CD4-positive, alpha-beta T cell treated with Interferon gamma for 1 hour (primary cell): Measurements from ENCODE around the gene PLEKHH1.

Source experiments
- DNase-seq: peaks from one replicate; pipeline ENCODE4 v3.0.0-alpha.2; 2020

The PLEKHH1 gene

DNA sequence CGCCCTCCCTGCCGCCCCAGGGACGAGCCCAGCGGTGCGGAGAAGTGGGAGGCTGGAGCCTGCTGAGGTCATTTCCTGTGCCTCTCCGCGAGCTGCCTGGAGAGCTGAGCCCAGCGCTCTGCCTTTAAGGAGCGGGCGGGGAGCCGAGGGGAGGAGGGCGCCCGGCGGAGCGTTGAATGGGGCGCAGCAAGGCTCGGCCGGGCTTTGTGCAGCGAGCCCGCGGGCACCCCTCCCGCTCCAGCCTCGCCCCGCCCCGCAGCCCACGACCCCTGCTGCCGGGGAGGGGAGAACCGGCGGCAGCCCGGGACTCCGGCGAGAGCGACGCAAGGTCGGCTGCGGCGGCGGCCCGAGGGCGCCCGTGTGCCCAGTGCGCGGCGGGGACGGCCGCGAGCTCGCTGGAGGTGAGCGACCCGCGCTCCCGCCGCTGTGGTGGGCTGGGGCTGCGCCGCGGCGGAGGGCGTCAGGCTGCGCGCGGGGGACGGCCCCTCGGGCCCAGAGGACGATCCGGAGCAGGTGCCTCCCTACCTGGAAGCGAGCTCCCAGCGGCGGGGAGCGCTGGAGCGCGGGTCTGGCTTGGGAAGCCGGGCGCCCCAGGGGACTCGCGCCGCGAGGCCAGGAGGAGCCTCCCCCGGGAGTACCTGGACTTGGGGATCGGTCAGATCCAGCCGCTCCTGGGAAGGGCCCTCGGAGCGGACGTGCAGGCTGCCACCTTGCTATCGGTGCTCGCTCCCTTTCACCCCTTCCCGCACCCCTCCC is at the start of gene PLEKHH1:
Gene PLEKHH1, plus strand, starts transcription at position 293 of the 756 bp plus-strand sequence. CDS start 8,578 bp downstream, outside the sequence.
- peak; percentile 35 for DNase-seq

- DNase-seq, result no peak
These were observed 49.4 kb upstream of the PLEKHH1 start for GRCh38 chr14:67483579-67484285.

- no peak for DNase-seq
These were observed 47.5 kb upstream of the PLEKHH1 start for GRCh38 chr14:67485501-67486095.

DNA sequence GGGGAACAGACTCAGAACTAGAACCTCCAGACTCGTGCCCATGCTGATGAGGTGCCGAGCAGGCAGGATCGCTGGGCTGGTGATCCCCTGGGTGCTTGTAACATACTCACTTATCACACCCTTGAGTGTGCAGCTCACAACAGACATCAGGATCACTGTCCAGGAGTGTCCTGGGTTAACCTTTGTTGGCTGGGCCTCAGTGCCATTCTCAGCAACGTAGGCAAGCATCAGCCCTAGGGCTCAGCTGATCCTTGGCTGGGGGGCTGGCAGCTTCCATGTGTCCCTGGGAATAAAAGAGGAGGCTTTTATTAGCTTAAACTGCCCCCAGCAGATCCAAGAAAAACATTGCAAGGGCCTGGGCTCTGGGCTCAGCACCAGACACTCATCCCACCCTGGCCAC is 46.2 kb upstream of the PLEKHH1 start:
- DNase-seq, result no peak

GRCh38 chr14:67487332-67487731 is 45.8 kb upstream of the PLEKHH1 start:
- no peak for DNase-seq

DNA sequence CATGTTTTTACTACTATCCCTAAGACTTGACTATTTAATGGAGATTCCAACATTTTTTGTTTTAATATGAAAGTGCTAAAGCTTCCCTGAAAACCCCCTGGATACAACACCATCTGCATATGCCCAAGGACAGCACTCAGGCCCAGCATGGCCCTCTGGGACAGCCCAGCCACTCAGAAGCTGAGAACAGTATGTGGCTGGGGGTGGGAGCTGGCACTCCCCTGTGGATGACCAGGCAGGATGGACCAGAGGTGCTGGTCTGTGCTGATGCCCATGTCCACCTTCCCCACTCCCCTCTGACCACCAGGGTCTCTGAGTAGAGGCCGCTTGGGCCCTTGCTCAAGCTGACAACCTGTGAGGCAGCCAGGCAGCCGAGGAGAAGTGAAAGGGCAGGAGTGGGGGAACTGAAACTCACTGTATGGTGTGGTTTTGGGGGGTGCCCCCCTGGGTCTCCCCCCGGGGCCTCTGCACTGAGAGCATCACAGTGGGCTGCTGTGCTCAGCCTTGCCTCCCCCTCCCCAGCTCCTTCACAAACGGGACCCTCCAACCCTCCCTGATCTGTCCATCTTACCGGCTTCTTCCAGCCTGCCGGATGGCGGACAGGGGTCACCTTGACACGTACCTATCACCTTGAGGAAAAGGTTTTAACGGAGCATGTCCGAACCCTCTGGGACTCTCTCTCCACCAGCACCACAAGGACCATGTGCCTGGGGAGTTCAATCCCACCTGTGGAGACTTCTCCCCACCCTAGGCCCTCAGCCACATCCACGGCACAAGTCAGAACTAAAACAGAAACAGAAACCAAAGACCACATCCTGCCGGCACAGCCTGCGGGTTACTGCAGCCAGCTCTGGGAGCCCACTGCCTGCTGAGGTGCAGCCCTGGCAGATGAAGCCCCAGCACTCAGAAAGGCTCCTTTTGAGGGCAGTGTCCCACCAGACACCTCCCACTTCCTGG is 44.9 kb upstream of the PLEKHH1 start, which contains the start of gene TMEM229B:
Gene TMEM229B, minus strand, starts transcription at position 785 of the 957 bp plus-strand sequence. CDS start 14,798 bp downstream, outside the sequence.
- peak; percentile 77 for DNase-seq

- no peak for DNase-seq
These were observed 42.9 kb upstream of the PLEKHH1 start for GRCh38 chr14:67490196-67490595.

- DNase-seq, result no peak
These were observed 41.8 kb upstream of the PLEKHH1 start for GRCh38 chr14:67491285-67491684.

DNA sequence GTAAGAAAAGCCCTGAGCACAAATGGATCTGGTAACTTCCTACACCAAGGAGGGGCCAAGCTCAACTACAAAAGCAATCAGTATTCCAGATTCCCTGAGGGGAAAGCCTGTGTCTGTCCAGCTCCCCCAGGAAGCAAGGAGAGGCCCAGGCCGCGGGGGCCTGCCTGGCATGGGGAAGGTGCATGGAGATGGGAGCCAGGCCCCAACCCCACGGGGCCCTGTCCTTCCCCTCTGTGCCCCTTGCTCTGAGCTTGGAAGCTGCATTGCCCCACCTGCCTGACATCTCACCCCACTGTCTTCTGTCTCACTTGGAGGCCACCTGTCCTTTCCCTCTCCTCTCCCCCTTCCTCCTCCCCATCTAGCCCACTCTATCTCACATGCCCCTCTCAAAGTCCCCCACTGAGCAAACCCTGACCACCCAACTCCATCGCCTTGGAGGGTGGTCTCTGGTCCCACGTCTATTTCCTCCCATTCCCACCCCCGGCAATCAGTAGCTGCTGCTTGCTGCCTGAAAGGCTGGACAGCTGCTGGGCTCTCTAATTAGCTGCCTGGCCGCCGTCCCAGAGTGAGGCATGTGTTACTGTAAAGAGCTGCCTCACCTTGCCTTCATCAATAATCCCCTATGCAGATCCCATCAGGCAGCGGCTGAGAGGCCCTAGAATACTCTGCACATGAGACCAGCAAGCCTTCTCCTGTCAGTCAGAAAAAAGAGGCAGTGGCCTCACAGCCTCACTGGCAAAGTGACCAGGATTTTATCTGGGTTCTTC is 41.2 kb upstream of the PLEKHH1 start:
- no peak for DNase-seq

- DNase-seq, result no peak
These were observed 40.6 kb upstream of the PLEKHH1 start for GRCh38 chr14:67492538-67492937.

GRCh38 chr14:67493092-67493717 is 39.9 kb upstream of the PLEKHH1 start:
- DNase-seq, result no peak

DNA sequence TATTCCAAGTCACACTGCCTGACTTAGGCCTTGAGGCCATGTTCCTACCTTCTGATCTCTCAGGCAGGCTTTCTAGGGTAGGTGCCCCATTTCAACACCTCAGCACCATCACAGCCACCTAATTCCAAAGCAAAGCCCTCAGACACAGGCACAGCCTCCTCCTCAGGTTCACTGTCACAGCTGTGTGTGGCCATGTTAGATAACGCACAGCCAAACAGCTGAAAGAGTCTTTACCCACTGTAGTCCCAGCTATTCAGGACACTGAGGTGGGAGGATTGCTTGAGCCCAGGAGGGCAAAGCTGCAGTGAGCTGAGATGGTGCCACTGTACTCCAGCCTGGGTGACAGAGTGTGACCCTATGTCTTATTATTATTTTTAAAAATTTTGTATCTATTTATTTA is 37.3 kb upstream of the PLEKHH1 start:
- DNase-seq, result no peak

GRCh38 chr14:67497216-67497615 is 35.9 kb upstream of the PLEKHH1 start:
- no peak for DNase-seq

GRCh38 chr14:67497716-67498115 is 35.4 kb upstream of the PLEKHH1 start:
- DNase-seq, result no peak

- DNase-seq, result no peak
These were observed 32.1 kb upstream of the PLEKHH1 start for GRCh38 chr14:67500981-67501380.

GRCh38 chr14:67501670-67502069 is 31.4 kb upstream of the PLEKHH1 start:
- no peak for DNase-seq

GRCh38 chr14:67502867-67503266 is 30.2 kb upstream of the PLEKHH1 start:
- no peak for DNase-seq

DNA sequence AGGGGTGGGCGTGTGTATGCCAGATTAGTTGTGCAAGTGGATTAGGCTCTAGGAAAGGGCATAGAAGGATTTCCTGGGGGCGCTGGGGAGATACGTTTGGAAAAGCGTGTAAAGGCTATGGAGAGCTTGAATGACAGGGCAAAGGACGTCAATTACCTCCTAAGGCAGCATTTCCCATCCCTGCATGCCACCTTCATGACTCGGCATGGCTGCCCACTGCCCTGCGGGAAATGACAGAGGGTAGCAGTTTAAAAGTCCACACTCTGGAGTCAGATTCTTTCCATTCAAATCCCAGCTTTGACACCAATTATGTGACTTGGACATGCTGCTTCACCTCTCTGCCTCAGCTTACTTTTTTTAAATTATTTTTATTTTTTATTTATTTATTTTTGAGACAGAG is 29.8 kb upstream of the PLEKHH1 start:
- no peak for DNase-seq

GRCh38 chr14:67505254-67505653 is 27.8 kb upstream of the PLEKHH1 start:
- DNase-seq, result no peak

DNA sequence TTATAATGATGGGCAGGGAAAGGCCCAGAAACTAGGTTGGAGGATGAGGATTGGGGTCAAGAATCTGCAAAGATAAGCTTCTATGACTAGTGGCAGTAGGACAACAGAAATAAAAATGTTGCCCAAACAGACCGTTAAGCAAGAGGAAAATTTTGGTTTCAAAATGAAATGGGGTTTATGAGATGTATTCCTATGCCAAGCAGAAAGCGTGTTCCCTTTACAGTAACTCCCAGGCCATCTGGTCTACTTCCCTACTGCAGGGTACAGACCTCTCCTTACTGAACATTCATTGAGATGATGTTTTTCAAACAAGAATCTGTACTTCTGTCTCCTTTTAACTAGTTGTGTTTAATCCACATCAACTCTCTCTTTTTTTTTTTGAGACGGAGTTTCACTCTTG is 24.1 kb upstream of the PLEKHH1 start:
- no peak for DNase-seq

GRCh38 chr14:67510121-67510520 is 23.0 kb upstream of the PLEKHH1 start:
- DNase-seq, result no peak
